Panc1 (cell line): ENCODE results near the gene TMEM219.

Experiments used
- POLR2AphosphoS5 ChIP-seq: IDR thresholded peaks from 2 replicates; pipeline ENCODE4 v1.6.1; 2012; ENCODE audit warnings: mild to moderate bottlenecking, low read depth, low read length, moderate library complexity
- SIN3A ChIP-seq: IDR thresholded peaks from 2 replicates; pipeline ENCODE4 v1.6.1; 2012; ENCODE audit warnings: low read depth, mild to moderate bottlenecking, low read length, moderate library complexity, borderline replicate concordance; ENCODE audit not compliant: insufficient read depth
- TCF7L2 ChIP-seq: IDR thresholded peaks from 2 replicates; pipeline ENCODE4 v1.6.1; 2011; ENCODE audit warnings: mild to moderate bottlenecking, low read depth, low read length, inconsistent platforms
- TF ChIP-seq, protein P1 (sequence below): fragments of 450-650 bp; IDR thresholded peaks from 2 replicates; pipeline ENCODE4 v1.5.1; 2017; ENCODE audit warnings: mild to moderate bottlenecking

DNA sequence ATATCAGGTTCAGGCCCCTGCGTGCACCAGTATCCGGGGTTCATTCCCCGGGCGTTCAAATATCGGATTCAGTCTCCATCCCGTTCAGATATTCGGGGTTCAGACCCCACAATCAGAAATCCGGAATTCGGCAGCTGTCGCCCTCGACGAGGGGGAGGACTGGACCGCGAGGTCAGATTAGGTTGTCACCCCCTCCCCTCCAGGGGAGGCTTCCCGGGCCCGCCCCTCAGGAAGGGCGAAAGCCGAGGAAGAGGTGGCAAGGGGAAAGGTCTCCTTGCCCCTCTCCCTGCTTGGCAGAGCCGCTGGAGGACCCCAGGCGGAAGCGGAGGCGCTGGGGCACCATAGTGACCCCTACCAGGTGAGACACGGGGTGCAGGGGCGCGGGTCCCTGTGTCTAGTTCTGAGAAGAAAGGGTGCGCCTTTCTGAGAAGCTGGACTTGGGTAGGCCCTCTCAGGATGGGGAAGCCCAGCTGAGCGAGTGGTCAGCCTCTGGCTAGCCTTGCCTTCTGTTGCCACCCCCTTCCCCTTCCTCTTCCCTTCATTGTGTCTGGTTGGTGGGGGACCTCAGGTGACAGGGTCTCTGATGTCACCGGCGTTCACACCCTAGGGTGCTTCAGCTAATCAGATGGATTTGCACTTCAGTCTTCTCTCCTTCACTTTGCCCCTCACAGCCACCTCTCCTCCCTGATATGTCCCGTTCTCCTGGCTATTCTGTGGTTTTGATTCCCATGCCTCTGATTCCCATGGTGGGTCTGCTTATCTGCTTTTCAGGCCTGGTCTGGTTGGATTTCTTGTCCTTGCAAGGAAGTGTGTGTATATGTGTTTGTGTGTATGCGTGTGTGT is 12.6 kb downstream of the TMEM219 start:
- TF ChIP-seq, protein P1, sequence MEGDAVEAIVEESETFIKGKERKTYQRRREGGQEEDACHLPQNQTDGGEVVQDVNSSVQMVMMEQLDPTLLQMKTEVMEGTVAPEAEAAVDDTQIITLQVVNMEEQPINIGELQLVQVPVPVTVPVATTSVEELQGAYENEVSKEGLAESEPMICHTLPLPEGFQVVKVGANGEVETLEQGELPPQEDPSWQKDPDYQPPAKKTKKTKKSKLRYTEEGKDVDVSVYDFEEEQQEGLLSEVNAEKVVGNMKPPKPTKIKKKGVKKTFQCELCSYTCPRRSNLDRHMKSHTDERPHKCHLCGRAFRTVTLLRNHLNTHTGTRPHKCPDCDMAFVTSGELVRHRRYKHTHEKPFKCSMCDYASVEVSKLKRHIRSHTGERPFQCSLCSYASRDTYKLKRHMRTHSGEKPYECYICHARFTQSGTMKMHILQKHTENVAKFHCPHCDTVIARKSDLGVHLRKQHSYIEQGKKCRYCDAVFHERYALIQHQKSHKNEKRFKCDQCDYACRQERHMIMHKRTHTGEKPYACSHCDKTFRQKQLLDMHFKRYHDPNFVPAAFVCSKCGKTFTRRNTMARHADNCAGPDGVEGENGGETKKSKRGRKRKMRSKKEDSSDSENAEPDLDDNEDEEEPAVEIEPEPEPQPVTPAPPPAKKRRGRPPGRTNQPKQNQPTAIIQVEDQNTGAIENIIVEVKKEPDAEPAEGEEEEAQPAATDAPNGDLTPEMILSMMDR = no peak
- TF ChIP-seq POLR2AphosphoS5 (no peak), SIN3A (no peak), TCF7L2 (no peak)
